Glutamatergic neuron (in vitro differentiated cells): ENCODE data around the gene SCP2D1. TPM values are rescaled to one million over a fixed set of nuclear protein-coding genes. Genes with fewer than 3 reads are reported as not detected.

Experiments used
- DNase-seq: peaks from one replicate; pipeline ENCODE4 v3.0.0; 2022
- H3K27ac Mint-ChIP-seq: one replicate; pipeline ENCODE4 v1.8.0; 2020; ENCODE audit warnings: mild to moderate bottlenecking, mixed read lengths, inconsistent platforms; ENCODE audit not compliant: unreplicated experiment
- H3K27me3 Mint-ChIP-seq: one replicate; pipeline ENCODE4 v1.8.0; 2020; ENCODE audit warnings: mild to moderate bottlenecking, moderate library complexity, mixed read lengths, inconsistent platforms; ENCODE audit not compliant: unreplicated experiment
- H3K36me3 Mint-ChIP-seq: one replicate; pipeline ENCODE4 v1.8.0; 2020; ENCODE audit warnings: mild to moderate bottlenecking, mixed read lengths, inconsistent platforms; ENCODE audit not compliant: unreplicated experiment
- H3K4me1 Mint-ChIP-seq: one replicate; pipeline ENCODE4 v1.8.0; 2020; ENCODE audit warnings: mild to moderate bottlenecking, low read depth, mixed read lengths, inconsistent platforms; ENCODE audit not compliant: unreplicated experiment
- H3K4me3 Mint-ChIP-seq: one replicate; pipeline ENCODE4 v1.8.0; 2020; ENCODE audit warnings: mild to moderate bottlenecking, mixed read lengths, inconsistent platforms; ENCODE audit not compliant: unreplicated experiment
- H3K9me3 Mint-ChIP-seq: one replicate; pipeline ENCODE4 v1.8.0; 2020; ENCODE audit warnings: mild to moderate bottlenecking, moderate library complexity, mixed read lengths, inconsistent platforms; ENCODE audit not compliant: unreplicated experiment
- total RNA-seq: library from RNA; stranded (reverse); fragmentation: NEBNext Ultra II Directional; extraction: Animal tissue kit (Norgen Biotek cat#: 25700); gene quantifications from one replicate; pipeline ENCODE4 v1.2.1, GENCODE V29; 2021; ENCODE audit not compliant: unreplicated experiment
- TF ChIP-seq, protein P1 (sequence below): fragments of 200-600 bp; sonication (generic); IDR thresholded peaks from one replicate; pipeline ENCODE4 v1.5.0; 2021; ENCODE audit not compliant: partially characterized antibody, unreplicated experiment

The SCP2D1 gene
- total RNA-seq, 1 donor from 2014 or later = not detected

GRCh38 chr20:18857640-18858039, 44.1 kb downstream of the SCP2D1 start:
- Mint-ChIP-seq H3K36me3 (peaks cover 15% of the 10 kb centered on the region), H3K27me3 (peaks cover 3% of the 10 kb centered on the region), H3K4me1 (no peaks in the 10 kb centered on the region), H3K9me3 (no peaks in the 10 kb centered on the region), H3K4me3 (no peak overlapping the region), H3K27ac (no peak overlapping the region)
- TF ChIP-seq, protein P1, sequence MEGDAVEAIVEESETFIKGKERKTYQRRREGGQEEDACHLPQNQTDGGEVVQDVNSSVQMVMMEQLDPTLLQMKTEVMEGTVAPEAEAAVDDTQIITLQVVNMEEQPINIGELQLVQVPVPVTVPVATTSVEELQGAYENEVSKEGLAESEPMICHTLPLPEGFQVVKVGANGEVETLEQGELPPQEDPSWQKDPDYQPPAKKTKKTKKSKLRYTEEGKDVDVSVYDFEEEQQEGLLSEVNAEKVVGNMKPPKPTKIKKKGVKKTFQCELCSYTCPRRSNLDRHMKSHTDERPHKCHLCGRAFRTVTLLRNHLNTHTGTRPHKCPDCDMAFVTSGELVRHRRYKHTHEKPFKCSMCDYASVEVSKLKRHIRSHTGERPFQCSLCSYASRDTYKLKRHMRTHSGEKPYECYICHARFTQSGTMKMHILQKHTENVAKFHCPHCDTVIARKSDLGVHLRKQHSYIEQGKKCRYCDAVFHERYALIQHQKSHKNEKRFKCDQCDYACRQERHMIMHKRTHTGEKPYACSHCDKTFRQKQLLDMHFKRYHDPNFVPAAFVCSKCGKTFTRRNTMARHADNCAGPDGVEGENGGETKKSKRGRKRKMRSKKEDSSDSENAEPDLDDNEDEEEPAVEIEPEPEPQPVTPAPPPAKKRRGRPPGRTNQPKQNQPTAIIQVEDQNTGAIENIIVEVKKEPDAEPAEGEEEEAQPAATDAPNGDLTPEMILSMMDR = no peak
- no peak for DNase-seq

- Mint-ChIP-seq H3K9me3 (no peaks in the 10 kb centered on the region), H3K4me1 (no peaks in the 10 kb centered on the region), H3K27ac (no peak overlapping the region), H3K27me3 (peaks cover 3% of the 10 kb centered on the region), H3K36me3 (peaks cover 15% of the 10 kb centered on the region), H3K4me3 (no peak overlapping the region)
- DNase-seq = no peak
- TF ChIP-seq, protein P1 = no peak
These were observed 45.2 kb downstream of the SCP2D1 start for GRCh38 chr20:18858816-18859215.

Other genes with a start within 250 kb of the SCP2D1 start
- 35.7 TPM for gene SMIM26, start 246.4 kb upstream of the SCP2D1 start, total RNA-seq
- 90.2 TPM for gene DTD1, start 225.7 kb upstream of the SCP2D1 start, total RNA-seq